ENCODE results near the gene TMIE.
"Not testable (repeated sequence)": the region's sequence is repeated elsewhere in the genome, so short reads cannot be mapped to it uniquely, and the experiment has no call there.

TMIE gene

DNA sequence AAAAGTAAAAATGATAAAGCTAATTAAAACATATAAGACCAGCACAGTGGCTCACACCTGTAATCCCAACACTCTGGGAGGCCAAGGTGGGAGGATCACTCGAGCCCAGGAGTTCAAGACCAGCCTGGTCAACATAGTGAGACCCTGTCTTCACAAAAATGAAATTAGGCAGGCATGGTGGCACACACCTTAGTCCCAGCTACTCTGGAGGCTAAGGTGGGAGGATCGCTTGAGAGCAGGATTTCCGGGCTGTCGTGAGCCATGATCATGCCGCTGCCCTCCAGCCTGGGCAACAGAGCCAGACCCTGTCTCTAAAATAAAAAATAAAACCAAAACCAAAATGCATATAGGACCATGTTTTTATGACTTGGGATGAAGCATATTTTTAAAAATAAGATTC is 21.3 kb downstream of the TMIE start:
- DNase-seq (ENCODE audit: low read depth in 2 of 2), result no peak

DNA sequence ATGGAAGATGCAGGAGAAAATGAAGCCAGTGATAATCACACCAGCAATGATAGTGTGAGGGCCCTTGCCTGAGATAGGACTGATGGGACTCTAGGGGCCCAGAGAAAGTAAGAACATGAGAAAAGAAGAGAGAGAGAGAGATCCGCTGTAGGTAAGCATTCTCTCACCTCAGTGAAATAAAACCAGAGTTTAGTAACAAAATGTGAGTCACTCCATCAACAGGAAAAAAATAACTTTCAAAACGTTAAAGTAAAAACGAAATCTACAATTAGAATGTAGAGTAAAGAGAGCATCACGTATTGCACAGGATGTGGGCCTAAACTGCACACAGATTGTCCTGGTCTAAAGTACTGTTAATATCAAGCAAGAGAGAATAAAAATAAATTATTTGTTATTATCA is 23.2 kb downstream of the TMIE start:
- no peak for DNase-seq (ENCODE audit: low read depth in 2 of 2)

GRCh38 chr3:46725621-46726314 is 24.6 kb downstream of the TMIE start:
- DNase-seq (ENCODE audit: low read depth in 2 of 2), result no peak

DNA sequence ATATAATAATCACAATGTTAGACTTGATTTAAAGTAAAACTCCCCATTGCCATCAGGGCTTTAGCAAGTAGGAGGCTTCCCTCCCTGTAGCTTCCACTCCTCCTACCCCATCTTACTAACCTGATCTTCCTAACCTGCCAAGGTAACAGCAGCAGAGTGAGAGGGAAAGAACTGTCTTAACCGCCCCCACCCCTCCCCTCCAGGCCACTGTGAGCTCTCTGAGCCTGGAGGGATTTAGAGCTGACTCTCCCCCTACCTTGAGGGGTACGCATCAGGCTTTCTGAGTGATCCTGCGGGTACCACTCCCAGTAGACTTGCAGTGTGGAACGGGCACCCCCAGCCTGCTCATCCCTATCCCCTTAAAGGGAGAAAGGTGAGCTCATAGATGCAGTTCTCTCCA is 27.8 kb downstream of the TMIE start:
- no peak for DNase-seq (ENCODE audit: low read depth in 2 of 2)

- no peak for DNase-seq (ENCODE audit: low read depth in 2 of 2)
Observed at GRCh38 chr3:46730819-46731218, 29.6 kb downstream of the TMIE start.

DNA sequence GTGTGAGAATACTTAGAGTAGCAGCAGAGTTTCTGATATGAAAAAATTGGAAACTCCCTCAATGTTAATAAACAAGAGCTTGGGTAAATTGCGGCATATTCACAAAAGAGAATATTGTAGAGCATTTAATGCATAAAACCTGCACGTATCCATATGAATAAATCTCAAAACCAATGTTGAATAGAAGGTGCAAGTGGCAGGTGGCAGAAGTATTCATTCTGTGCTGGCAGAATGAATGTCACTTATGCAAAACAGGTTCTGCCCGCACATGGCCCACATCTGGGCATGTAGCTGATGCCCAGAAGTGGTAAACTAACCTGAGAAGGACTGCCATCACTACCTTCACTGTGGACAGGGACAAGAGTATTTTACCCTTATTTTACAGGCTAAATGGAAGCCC is 30.6 kb downstream of the TMIE start:
- DNase-seq (ENCODE audit: low read depth in 2 of 2), result no peak

GRCh38 chr3:46733026-46733800 is 32.0 kb downstream of the TMIE start:
- no peak for DNase-seq (ENCODE audit: low read depth in 2 of 2)

DNA sequence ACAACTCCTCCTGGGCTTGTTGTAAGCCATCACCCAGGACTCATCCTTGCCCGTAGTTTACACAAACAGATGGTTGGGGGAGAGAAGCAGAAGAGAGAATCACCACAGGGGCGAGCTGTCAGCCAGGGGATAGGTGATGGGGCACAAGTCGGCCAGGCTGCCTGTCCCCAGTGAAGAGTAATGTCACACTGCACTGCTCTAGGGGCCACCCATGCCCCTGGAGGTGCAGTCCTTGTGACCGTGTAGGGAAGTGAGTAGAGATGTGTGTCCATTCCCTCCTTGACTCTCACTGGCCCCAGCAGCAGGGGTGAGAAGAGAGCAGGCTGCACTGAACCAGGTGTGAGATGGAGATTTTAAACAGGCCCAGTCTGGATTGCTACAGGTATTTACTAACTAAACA is 33.6 kb downstream of the TMIE start:
- DNase-seq (ENCODE audit: low read depth in 2 of 2), result no peak

- no peak for DNase-seq (ENCODE audit: low read depth in 2 of 2)
Observed at GRCh38 chr3:46736006-46736872, 35.0 kb downstream of the TMIE start.

GRCh38 chr3:46737329-46737731 is 36.1 kb downstream of the TMIE start:
- DNase-seq (ENCODE audit: low read depth in 2 of 2), result no peak

- not testable (repeated sequence) for DNase-seq (ENCODE audit: low read depth in 2 of 2)
Observed at GRCh38 chr3:46739565-46739964, 38.4 kb downstream of the TMIE start.

GRCh38 chr3:46742992-46743585 is 41.9 kb downstream of the TMIE start:
- DNase-seq (ENCODE audit: low read depth in 2 of 2), result no peak

- no peak for DNase-seq (ENCODE audit: low read depth in 2 of 2)
Observed at GRCh38 chr3:46746711-46747110, 45.5 kb downstream of the TMIE start.

DNA sequence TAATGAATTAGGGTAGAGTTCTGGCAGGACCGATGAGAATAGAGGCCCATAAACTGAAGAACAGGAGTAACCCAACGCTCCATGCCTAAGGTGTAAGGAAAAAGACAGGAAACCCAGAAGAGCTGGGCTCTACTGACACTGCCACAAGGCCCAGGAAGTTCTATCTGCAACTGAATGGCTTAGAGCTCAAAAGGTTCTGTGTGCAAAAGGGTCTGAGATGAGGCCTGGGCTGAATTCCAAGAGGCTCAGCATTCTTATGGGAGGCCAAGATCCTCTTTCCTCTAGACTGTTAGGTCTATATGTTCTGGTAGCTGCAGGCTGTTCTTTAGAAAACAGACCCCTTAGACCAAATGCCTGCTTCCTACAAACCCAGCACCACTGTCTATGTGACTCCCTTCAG is 47.0 kb downstream of the TMIE start:
- no peak for DNase-seq (ENCODE audit: low read depth in 2 of 2)

DNA sequence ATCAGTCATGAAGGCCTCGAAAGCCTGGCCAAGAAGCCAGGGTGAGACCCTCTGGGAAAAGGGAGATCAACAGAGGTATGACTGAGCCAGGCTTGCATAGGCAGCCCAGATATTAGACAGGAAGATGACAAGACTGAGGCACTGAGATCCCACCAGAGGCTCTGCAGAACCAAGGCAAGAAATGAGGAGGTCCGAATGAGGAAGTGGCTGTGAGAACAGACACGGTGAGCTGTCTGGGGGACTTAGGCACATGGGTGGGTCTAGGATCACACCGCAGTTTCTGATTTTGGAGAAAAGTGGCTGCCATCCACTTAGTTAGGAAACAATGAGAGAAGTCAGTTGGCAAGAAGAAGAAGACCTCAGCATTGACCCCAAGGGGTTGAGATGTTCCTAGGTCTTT is 47.9 kb downstream of the TMIE start:
- DNase-seq (ENCODE audit: low read depth in 2 of 2), result no peak

DNA sequence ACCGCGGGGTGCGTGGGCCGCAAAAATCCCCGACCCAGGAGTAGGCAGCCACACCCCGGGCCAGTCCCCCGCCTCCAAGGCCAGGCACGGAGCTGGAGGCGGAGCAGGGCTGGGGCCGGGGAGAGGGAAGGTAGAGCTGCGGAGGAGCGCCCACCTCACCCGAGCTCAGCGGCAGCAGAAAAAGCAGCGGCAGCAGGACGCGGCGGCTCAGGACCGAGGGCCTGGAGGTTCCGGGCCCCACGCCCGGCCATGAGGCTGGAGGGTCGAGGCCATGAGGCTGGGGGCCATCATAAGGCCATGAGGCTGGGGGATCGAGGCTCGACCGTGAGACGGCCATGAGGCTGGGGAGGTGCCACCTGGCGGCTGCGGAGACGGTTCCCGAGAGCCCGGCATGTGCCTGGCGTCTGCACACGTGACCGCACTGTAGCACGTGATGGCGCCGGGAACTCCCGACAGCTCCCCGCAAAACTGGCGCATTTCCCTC is 49.4 kb downstream of the TMIE start:
- no peak for DNase-seq (ENCODE audit: low read depth in 2 of 2)

- not testable (repeated sequence) for DNase-seq (ENCODE audit: low read depth in 2 of 2)
Observed at GRCh38 chr3:46753127-46753526, 51.9 kb downstream of the TMIE start.

GRCh38 chr3:46755646-46756045 is 54.5 kb downstream of the TMIE start:
- no peak for DNase-seq (ENCODE audit: low read depth in 2 of 2)

- DNase-seq (ENCODE audit: low read depth in 2 of 2), result no peak
Observed at GRCh38 chr3:46756642-46757041, 55.5 kb downstream of the TMIE start.

GRCh38 chr3:46759239-46760167 is 58.3 kb downstream of the TMIE start:
- DNase-seq (ENCODE audit: low read depth in 2 of 2), result no peak

All from stimulated activated CD8-positive, alpha-beta memory T cell treated with anti-CD3 and anti-CD28 coated beads, Interleukin-7, amount 100 ng/mL, for 4 hours (primary cell).